ENCODE results near the gene HGFAC. TPM values are rescaled to one million over a fixed set of nuclear protein-coding genes. Genes with fewer than 3 reads are reported as not detected.

HGFAC gene
- total and polyA plus RNA-seq, 2 of the 13 experiments (the other 11 are each of a cell fraction or from before 2014, with no cell fraction given), result 8.5 to 63.6 TPM

- ChIA-PET POLR2A (no interaction called here), CTCF (ENCODE audit: low intra/inter-chr PET ratio, low total read pairs) (no interaction called here)
- H3K9me3 ChIP-seq (ENCODE audit: low read length), result peaks cover 7% of the 10 kb centered on the region
- ATAC-seq (no peak), DNase-seq (ENCODE audit: low spot score) (no peak), FAIRE-seq (no peak)
- H2AFZ ChIP-seq (ENCODE audit: low read length), result no peak overlapping the region
- 93% methylated on average over 4 of the region's 4 CpGs for WGBS (ENCODE audit: low lambda C conversion rate)
- in situ Hi-C loops (cut with HindIII; ENCODE audit: extremely low pct_ligation_motif_present, low pct_unique_long_range_greater_than_20kb) (no loop called here), intact Hi-C loops (cut with micrococcal nuclease; ENCODE audit: unreplicated experiment) (no loop called here)
- peaks cover 0 to 7% of the 10 kb centered on the region in 2 experiments; a peak in 2 of 5 replicates for H3K36me3 ChIP-seq (replicated peaks in 1 of 2; ENCODE audit: control insufficient read depth in 1 of 2, insufficient read depth in 2 of 2, low read length in 2 of 2)
- H3K79me2 ChIP-seq (ENCODE audit: insufficient read depth, low read length), result no peaks in the 10 kb centered on the region
- no peak overlapping the region for H3K9ac ChIP-seq (ENCODE audit: insufficient read depth, low read depth, low read length)
- no TSS peak for BruUV-seq (replicated peaks)
- no peak overlapping the region for H3K27ac ChIP-seq (ENCODE audit: extremely low read length, insufficient read depth, low read length)
- no peaks in the 10 kb centered on the region for H4K20me1 ChIP-seq (ENCODE audit: insufficient read depth, low read length)
- TF ChIP-seq SMARCE1 (IDR thresholded peaks at IDR 0.05; ENCODE audit: borderline replicate concordance) (no peak), ZNF557 (CRISPR knock-in tag; IDR thresholded peaks at IDR 0.05) (no peak), ZNF567 (CRISPR knock-in tag; IDR thresholded peaks at IDR 0.05; ENCODE audit: borderline replicate concordance) (no peak), ZNF382 (CRISPR knock-in tag; IDR thresholded peaks at IDR 0.05; ENCODE audit: borderline replicate concordance) (no peak), EEA1 (CRISPR knock-in tag; IDR thresholded peaks at IDR 0.05; ENCODE audit: borderline replicate concordance) (no peak), ZNF205 (CRISPR knock-in tag; IDR thresholded peaks at IDR 0.05) (no peak), NKX3-1 (CRISPR knock-in tag; IDR thresholded peaks at IDR 0.05) (no peak), ZNF121 (CRISPR knock-in tag; IDR thresholded peaks at IDR 0.05) (no peak), EZH2 (conservative IDR thresholded peaks at IDR 0.05; ENCODE audit: low read depth, low read length) (no peak), ONECUT2 (CRISPR knock-in tag; IDR thresholded peaks at IDR 0.05) (no peak), GRHL1 (CRISPR knock-in tag; conservative IDR thresholded peaks at IDR 0.05) (no peak), HOXA5 (CRISPR knock-in tag; IDR thresholded peaks at IDR 0.05) (no peak), ZMYM4 (CRISPR knock-in tag; IDR thresholded peaks at IDR 0.05) (no peak), ZNF343 (CRISPR knock-in tag; IDR thresholded peaks at IDR 0.05) (no peak)
- H3K4me1 ChIP-seq (ENCODE audit: insufficient read depth, low read length), result peaks cover 9% of the 10 kb centered on the region; the same call in 1 of the 2 replicates
- H3K4me3 ChIP-seq (replicated peaks in 1 of 3; ENCODE audit: insufficient read depth in 1 of 3, low read depth in 2 of 3, low read length in 3 of 3), result no peak overlapping the region
- no peaks in the 10 kb centered on the region for H3K27me3 ChIP-seq (ENCODE audit: control insufficient read depth in 1 of 2, insufficient read depth in 2 of 2, low read length in 2 of 2)
- H3K4me2 ChIP-seq (ENCODE audit: low read depth, low read length), result no peak overlapping the region
Observed at GRCh38 chr4:3392321-3392720, 49.4 kb upstream of the HGFAC start.

Measured in HepG2 (cell line).